GM12878 (cell line): Measurements from ENCODE around the gene SLC2A14. TPM values are rescaled to one million over a fixed set of nuclear protein-coding genes. Genes with fewer than 3 reads are reported as not detected.
"Not testable (repeated sequence)": the region's sequence is repeated elsewhere in the genome, so short reads cannot be mapped to it uniquely, and the experiment has no call there.

ENCODE experiments used
- ATAC-seq: fragments of 200-7000 bp; cut with Tn5 transposase; 3 replicates; pipeline ENCODE4 v1.9.1; 2020; ENCODE audit warnings: mild to moderate bottlenecking, moderate library complexity
- BruUV-seq: library from RNA; stranded (reverse); fragments of 400-500 nt; replicated peaks from 2 replicates; lab custom pipeline; 2021; lab: Mats Ljungman, UMichigan
- CTCF ChIA-PET: fragments of 300-600 bp; sonication (Branson Sonifier 250); formaldehyde crosslinking; extraction: SDS; loops from one replicate; lab custom pipeline; 2021; ENCODE audit warnings: inconsistent platforms; lab: Yijun Ruan, JAX
- POLR2A ChIA-PET: fragments of 350-600 bp; formaldehyde crosslinking; extraction: SDS; loops from one replicate; lab custom pipeline; 2021; ENCODE audit warnings: inconsistent platforms; lab: Charles Lee
- RAD21 ChIA-PET: fragments of 300-600 bp; sonication (Branson Sonifier 250); formaldehyde crosslinking; loops from one replicate; lab custom pipeline; 2023; ENCODE audit warnings: antibody characterized with exemption; ENCODE audit not compliant: unreplicated experiment; lab: Charles Lee
- SMC1A ChIA-PET: fragments of 300-600 bp; sonication (Branson Sonifier 250); formaldehyde crosslinking; loops from one replicate; lab custom pipeline; 2023; ENCODE audit not compliant: unreplicated experiment, uncharacterized antibody; lab: Charles Lee
- DNase-seq: peaks from one replicate; pipeline ENCODE4 v3.0.0-alpha.2; 2011; ENCODE audit warnings: low read depth, low spot score
- FAIRE-seq: peaks from 3 replicates; lab custom pipeline; 2011; peaks lifted over from hg19 to GRCh38; lab: Jason Lieb, UNC
- H2AFZ ChIP-seq: 2 replicates; pipeline ENCODE4 v1.6.0; 2011; ENCODE audit warnings: low read depth, low read length, control low read depth; ENCODE audit not compliant: control insufficient read depth
- H3K27ac ChIP-seq: 2 replicates; pipeline ENCODE4 v1.5.1; 2011; ENCODE audit warnings: control low read depth; ENCODE audit not compliant: control insufficient read depth, insufficient read depth
- H3K27me3 ChIP-seq, 2 experiments: replicated peaks in 1 of 2; 2 replicates each; pipeline versions ENCODE4 v1.6.0 to v1.6.1; 2011; ENCODE audit warnings: low read length in 1 of 2; ENCODE audit not compliant: control insufficient read depth in 2 of 2, insufficient read depth in 2 of 2
- H3K36me3 ChIP-seq, 2 experiments: 2 replicates each; pipeline ENCODE4 v1.5.1; 2011; ENCODE audit warnings: low read length in 1 of 2; ENCODE audit not compliant: control insufficient read depth in 2 of 2, insufficient read depth in 2 of 2
- H3K4me1 ChIP-seq: 2 replicates; pipeline ENCODE4 v1.6.1; 2011; ENCODE audit warnings: mild to moderate bottlenecking, low read length, moderate library complexity, mixed read lengths; ENCODE audit not compliant: control insufficient read depth, insufficient read depth
- H3K4me2 ChIP-seq: 2 replicates; pipeline ENCODE4 v1.6.0; 2011; ENCODE audit warnings: control low read depth; ENCODE audit not compliant: control insufficient read depth, insufficient read depth
- H3K4me3 ChIP-seq: fragments of 200-600 bp; sonication (generic); 2 replicates; pipeline ENCODE4 v1.5.1; 2016
- H3K79me2 ChIP-seq: 2 replicates; pipeline ENCODE4 v1.6.0; 2011; ENCODE audit warnings: low read length; ENCODE audit not compliant: control insufficient read depth, insufficient read depth
- H3K9ac ChIP-seq: 2 replicates; pipeline ENCODE4 v1.8.0; 2011; ENCODE audit warnings: low read length, control low read depth, mixed read lengths; ENCODE audit not compliant: control insufficient read depth, insufficient read depth
- H3K9me3 ChIP-seq: replicated peaks from 3 replicates; pipeline ENCODE4 v1.5.1; 2011; ENCODE audit warnings: mild to moderate bottlenecking, low read length; ENCODE audit not compliant: control insufficient read depth, insufficient read depth
- H4K20me1 ChIP-seq: 2 replicates; pipeline ENCODE4 v1.6.0; 2011; ENCODE audit not compliant: control insufficient read depth, insufficient read depth
- WGBS: methylation state at CpG from one replicate; pipeline ENCODE4 v1.1.6; 2016; ENCODE audit warnings: low lambda C conversion rate; ENCODE audit not compliant: insufficient replicate concordance, insufficient coverage; ENCODE audit errors: missing lambda C conversion rate; 5-methylcytosine and 5-hydroxymethylcytosine counted together
- in situ Hi-C: fragments of 300-500 bp; cut with MboI; formaldehyde crosslinking; loops from 9 replicates; pipeline ENCODE4 v1.14.3; 2018; ENCODE audit warnings: mixed read lengths
- intact Hi-C: fragments of 100-400 bp; cut with micrococcal nuclease; formaldehyde crosslinking; loops from one replicate; pipeline ENCODE4 v1.14.2; 2022; ENCODE audit not compliant: unreplicated experiment
- polyA plus RNA-seq, 11 experiments: library from polyadenylated mRNA; depleted of rRNA in 4 of 11; unstranded in 6 of 11; stranded (reverse) in 5 of 11; fragments of >200 nt; fragmentation: Nextera tagmentation in 4 of 11; fragmentation: Illumina TruSeq in 1 of 11; extraction: Ambion mirVana in 4 of 11; extraction: Trizol in 1 of 11; gene quantifications; 1 replicate in 1 of 11; 2 replicates in 10 of 11; pipeline versions ENCODE4 v1.2.1 to v1.2.3, GENCODE V29; 2011 to 2016; ENCODE audit warnings: inconsistent platforms in 2 of 11, missing spikeins in 2 of 11, low read depth in 1 of 11
- total RNA-seq, 4 experiments: library from RNA; depleted of rRNA in 3 of 4; stranded (reverse); fragments of >200 nt in 3 of 4; fragmentation: Illumina TruSeq in 1 of 4; extraction: Trizol in 1 of 4; gene quantifications; 2 replicates each; pipeline versions ENCODE4 v1.2.1 to v1.2.3, GENCODE V29; 2013 to 2021

The SLC2A14 gene
- total and polyA plus RNA-seq, 10 of the 15 experiments (the other 5 are each of a cell fraction or from before 2014, with no cell fraction given) = 0.05 to 0.69 (median 0.19) TPM; not detected in 1

GRCh38 chr12:7843583-7843982 lies 29.1 kb downstream of the SLC2A14 start:
- RAD21 ChIA-PET, in situ Hi-C loops, H3K9me3 ChIP-seq, H3K27me3 ChIP-seq, DNase-seq, H3K9ac ChIP-seq, H3K4me2 ChIP-seq, H3K27ac ChIP-seq, BruUV-seq, POLR2A ChIA-PET, H2AFZ ChIP-seq, H3K36me3 ChIP-seq, H4K20me1 ChIP-seq, intact Hi-C loops, H3K4me1 ChIP-seq, H3K4me3 ChIP-seq, CTCF ChIA-PET, H3K79me2 ChIP-seq: not testable (repeated sequence)
- peak; percentile 93 for FAIRE-seq
- SMC1A ChIA-PET = interaction anchor here (0.7 kb wide), 1 partner anchor 35 kb away, joined by 4 read pairs; no protein-coding TSS in a partner anchor
- WGBS = 0% methylated on average over 3 of the region's 9 CpGs
- peak; percentile 51; the same call in 2 of the 3 replicates for ATAC-seq

- CTCF ChIA-PET, RAD21 ChIA-PET, POLR2A ChIA-PET, in situ Hi-C loops, H3K4me3 ChIP-seq, FAIRE-seq, BruUV-seq, H3K4me2 ChIP-seq, H3K27ac ChIP-seq, ATAC-seq, intact Hi-C loops, H3K36me3 ChIP-seq, H4K20me1 ChIP-seq, H2AFZ ChIP-seq, SMC1A ChIA-PET, H3K9ac ChIP-seq, H3K4me1 ChIP-seq, H3K27me3 ChIP-seq, DNase-seq, H3K9me3 ChIP-seq, H3K79me2 ChIP-seq: not testable (repeated sequence)
- 40% methylated on average over 5 of the region's 8 CpGs for whole genome bisulfite sequencing
Measured at GRCh38 chr12:7843149-7843548, 29.6 kb downstream of the SLC2A14 start.

GRCh38 chr12:7842444-7842843 lies 30.3 kb downstream of the SLC2A14 start:
- FAIRE-seq = peak; percentile 35
- H3K79me2 ChIP-seq, H4K20me1 ChIP-seq, H3K4me2 ChIP-seq, H3K4me3 ChIP-seq, H3K4me1 ChIP-seq, H3K36me3 ChIP-seq, H3K27me3 ChIP-seq, BruUV-seq, H3K9me3 ChIP-seq, H2AFZ ChIP-seq, intact Hi-C loops, DNase-seq, H3K9ac ChIP-seq, in situ Hi-C loops, H3K27ac ChIP-seq, RAD21 ChIA-PET, POLR2A ChIA-PET, CTCF ChIA-PET, ATAC-seq: not testable (repeated sequence)
- SMC1A ChIA-PET = interaction anchor here (0.7 kb wide), 1 partner anchor 199 kb away, joined by 4 read pairs; no protein-coding TSS in a partner anchor
- WGBS = 98% methylated on average over 8 of the region's 9 CpGs

GRCh38 chr12:7839848-7840247 lies 32.9 kb downstream of the SLC2A14 start:
- H3K4me3 ChIP-seq, intact Hi-C loops, in situ Hi-C loops, H3K79me2 ChIP-seq, SMC1A ChIA-PET, H3K27ac ChIP-seq, CTCF ChIA-PET, RAD21 ChIA-PET, H2AFZ ChIP-seq, ATAC-seq, H3K36me3 ChIP-seq, FAIRE-seq, H3K9me3 ChIP-seq, H3K27me3 ChIP-seq, BruUV-seq, H3K9ac ChIP-seq, H3K4me1 ChIP-seq, H4K20me1 ChIP-seq, DNase-seq, H3K4me2 ChIP-seq: not testable (repeated sequence)
- WGBS = 34% methylated on average over 5 of the region's 7 CpGs
- POLR2A ChIA-PET = interaction anchor here (0.6 kb wide), 1 partner anchor 509 kb away, joined by 4 read pairs; no protein-coding TSS in a partner anchor
